H1 (cell line): ENCODE data around the gene BCL2.

Source experiments
- EGR1 ChIP-seq: IDR thresholded peaks from 2 replicates; pipeline ENCODE4 v1.6.1; 2011; ENCODE audit warnings: low read depth, low read length, borderline replicate concordance
- RFX5 ChIP-seq: IDR thresholded peaks from 2 replicates; pipeline ENCODE4 v1.6.1; 2011; ENCODE audit warnings: low read depth, low read length, improper control_type of control experiment, borderline replicate concordance
- TBP ChIP-seq: IDR thresholded peaks from 2 replicates; pipeline ENCODE4 v1.6.1; 2011; ENCODE audit warnings: low read depth, low read length, improper control_type of control experiment
- TCF12 ChIP-seq: IDR thresholded peaks from 2 replicates; pipeline ENCODE4 v1.6.1; 2011; ENCODE audit warnings: low read depth, mild to moderate bottlenecking, low read length
- USF2 ChIP-seq: IDR thresholded peaks from 2 replicates; pipeline ENCODE4 v1.6.1; 2011; ENCODE audit warnings: low read length, improper control_type of control experiment

DNA sequence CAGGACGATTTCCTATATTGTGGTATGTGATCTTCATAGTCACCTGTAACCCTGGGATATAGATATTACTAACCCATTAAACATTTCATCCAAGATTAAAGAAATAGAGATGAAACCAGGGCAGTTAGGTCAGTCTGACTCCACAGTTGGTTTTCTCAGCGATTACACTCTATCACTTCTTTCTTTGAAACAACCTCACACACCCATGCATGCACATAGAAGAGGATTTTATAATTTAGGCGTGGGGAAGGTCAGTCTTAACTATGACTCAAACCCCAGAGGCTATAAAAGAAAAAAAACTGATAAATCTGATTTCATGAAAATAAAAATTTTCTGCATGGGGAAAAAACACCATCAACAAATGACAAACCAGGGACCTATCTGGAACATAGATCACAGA, 54.2 kb downstream of the BCL2 start:
- TF ChIP-seq EGR1 = no peak
- TF ChIP-seq USF2 = no peak
- no peak for TF ChIP-seq RFX5
- no peak for TF ChIP-seq TBP
- no peak for TF ChIP-seq TCF12
